ENCODE results near the gene SUFU. TPM values are rescaled to one million over a fixed set of nuclear protein-coding genes. Genes with fewer than 3 reads are reported as not detected.
"Not testable (repeated sequence)": the region's sequence is repeated elsewhere in the genome, so short reads cannot be mapped to it uniquely, and the experiment has no call there.

SUFU gene
- total RNA-seq, 1 donor from 2014 or later = 11.6 TPM

DNA sequence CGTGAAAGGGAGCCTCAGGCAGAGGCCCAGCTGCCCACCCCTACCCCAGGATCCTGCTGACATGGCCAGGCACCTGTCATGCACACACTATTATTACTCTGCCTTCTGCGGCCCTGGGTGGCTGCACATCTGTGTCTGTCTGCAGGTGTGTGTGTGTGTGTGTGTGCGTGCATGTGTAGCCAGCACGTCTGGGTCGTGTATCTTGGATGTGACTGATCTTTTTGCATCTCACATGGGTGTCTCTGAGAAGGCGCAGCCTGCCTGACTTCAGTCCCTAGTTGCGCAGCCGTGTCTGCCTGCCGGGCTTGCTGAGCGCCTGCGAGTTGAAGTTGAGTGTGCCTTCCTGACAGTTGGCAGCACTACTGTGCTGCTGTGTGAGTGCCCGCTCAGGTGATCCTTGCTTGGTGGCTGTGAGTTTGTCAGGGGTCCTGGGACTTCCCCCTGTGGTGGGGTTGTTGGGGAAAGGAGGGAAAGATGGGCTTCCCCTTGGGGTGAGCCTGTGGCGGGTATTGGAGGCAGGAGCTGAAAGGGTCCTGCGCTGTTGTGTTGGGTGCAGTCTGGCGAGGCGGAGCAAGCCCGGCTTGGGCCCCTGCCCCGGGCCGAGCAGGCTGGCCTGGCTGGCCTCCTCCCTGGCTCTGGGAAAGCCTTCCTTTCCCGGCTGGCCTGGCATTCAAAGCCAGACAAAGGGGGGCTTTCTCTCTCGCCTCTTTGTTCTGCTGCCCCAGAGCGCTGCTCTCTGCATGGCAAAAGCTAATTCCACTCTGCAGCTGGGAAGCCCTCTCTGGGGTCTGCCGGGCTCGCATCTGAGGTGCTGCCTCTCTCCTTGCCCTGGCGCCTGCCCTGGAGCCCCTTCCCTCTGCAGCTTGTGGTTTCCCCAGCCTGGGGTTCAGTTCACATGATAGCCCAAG, 145.4 kb downstream of the SUFU start:
- DNase-seq (ENCODE audit: low spot score) = no peak

DNA sequence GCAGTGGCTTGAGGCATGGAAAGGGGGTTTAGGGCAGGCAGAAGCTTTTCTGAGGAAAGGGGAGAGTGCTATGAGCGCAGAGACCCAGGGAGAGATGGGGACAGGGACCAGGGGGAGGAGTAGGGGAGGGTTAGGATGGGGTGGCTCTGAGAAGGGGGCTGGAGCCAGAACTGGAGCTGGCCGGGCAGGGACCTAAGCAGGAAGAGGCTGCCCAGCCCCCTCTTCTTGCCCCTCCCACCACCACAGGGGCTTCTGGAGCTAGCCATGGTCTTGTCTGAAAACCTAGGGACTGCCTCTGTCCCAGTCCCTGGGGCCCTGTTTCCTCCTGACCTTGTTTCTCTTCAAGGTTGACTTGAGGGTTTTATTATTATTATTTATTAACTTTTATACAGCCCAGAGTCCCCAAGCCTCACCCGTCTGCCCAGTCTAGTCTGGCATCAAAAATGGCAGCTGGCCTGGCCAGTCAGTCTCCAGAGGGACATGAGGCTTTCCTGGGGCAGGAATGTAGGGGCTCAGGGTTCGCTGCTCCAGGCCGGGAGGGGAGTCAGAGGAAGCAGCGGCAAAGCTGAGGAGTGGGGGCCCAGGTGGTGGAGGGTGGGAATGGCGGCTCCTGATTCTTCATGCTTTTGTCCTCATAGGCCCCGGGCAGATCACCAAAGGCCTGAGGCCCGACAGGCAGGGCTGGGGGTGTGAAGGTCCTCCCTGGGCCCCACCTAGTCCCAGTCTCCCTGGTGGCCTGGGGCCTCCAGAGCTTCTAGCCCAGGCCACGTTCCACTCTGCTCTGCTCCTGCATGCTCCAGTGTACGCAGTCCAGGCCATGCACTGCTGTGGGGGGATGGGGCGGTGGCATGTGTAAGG, 146.3 kb downstream of the SUFU start:
- no peak for DNase-seq (ENCODE audit: low spot score)

DNA sequence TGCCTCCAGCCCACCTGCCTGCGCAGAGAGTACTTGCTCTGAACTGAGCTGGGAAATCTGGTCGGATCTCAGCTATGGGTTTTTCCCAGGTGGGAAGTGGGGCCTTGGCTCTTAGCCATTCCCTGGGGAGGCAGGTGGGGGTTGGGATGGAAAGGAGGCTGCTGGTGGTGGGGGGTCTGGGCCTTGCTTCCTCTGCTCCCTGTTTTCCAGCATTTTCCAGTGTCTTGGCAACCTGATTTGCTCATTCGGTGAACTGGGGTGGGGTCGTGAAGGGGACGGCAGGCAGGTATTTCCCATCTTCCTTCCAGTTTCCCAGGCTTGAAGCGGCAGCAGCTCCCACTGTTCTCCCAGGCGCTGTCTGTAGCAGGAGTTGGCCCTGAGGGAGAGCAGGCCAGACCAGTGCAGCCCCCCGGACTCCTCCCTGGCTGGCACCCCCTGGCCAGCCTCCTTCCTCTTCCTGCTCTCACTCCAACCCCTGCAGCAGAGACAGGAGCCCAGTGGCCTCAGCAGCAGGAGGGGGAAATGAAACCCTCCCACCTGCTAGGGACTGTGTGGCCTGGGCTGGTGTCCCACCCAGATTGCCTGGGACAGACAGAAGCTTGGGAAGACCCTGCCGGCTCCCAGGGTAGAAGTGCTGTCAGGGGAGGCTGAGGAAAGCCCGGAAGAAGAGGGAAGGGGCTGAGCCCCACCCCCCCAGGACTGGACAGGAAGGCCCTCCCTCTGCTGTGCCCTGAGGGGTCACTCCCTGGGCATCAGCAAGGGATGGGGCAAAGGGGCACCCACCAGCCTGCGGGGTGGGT, 147.1 kb downstream of the SUFU start:
- DNase-seq (ENCODE audit: low spot score) = no peak

DNA sequence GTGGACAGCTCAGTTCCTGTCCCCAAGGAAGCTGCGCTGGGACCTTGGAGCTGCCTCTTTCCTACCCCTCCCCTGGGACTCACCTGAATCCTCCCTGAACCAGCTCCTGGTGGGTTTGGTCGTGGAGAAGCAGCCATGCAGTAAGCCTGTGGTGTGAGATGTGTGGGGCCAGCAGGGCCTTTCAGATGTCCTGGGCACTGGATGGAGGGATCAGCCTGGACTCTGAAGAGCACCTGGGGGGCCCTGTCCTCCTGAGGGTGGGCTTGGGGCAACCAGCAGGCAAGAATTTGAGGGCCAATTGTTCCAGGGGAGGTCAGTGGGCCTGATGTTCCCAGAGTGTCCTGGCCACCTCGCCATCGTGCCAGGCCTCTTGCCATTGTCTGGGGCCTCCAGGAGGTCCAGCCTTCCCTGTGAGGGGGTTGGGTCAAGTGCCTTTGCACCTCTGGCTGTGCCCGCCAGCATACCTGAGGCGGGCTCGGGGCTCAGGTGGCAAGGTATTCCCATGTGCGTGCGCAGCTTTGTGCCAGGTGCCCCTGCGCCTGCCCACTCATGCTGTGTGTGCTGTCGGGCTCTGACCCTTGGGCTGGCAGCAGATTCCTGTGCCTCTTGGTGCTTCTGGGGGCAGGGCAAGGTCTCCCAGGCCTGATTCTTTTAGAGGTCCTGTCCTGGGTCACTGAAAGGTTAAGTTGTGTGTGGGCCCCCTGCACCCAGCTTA, 147.8 kb downstream of the SUFU start:
- DNase-seq (ENCODE audit: low spot score) = no peak

DNA sequence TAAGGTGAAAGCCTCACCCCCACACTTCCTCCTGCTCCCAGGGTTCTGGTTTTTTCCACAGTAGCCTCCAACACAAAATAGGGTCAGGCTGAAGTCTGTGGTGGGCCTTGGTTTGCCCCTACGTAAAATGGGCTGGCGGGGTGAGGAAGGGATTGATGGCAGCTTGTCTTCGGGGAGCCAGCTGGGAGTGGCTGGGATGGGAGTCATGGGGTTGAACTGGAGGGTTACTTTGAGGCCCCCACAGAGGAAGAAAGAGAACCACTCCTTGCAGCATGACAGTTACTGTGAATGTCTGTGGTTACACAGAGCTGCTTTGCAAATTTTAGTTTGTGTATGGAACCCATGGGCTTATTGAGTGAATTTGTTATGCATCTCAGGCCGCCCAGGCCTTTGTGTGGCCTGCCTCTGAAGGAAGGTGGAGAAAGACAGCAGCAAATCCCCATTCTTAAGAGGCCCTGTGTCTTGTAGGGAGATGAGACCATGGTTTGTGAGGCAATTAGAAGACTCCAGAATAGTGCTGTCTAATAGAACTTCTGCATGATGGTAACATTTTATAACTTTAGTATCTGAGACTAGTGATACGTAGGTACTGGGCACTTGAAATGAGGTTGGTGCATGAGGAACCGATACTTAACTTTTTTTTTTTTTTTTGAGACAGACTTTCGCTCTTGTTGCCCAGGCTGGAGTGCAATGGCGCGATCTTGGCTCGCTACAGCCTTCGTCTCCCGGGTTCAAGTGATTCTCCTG, 148.6 kb downstream of the SUFU start:
- no peak for DNase-seq (ENCODE audit: low spot score)

DNA sequence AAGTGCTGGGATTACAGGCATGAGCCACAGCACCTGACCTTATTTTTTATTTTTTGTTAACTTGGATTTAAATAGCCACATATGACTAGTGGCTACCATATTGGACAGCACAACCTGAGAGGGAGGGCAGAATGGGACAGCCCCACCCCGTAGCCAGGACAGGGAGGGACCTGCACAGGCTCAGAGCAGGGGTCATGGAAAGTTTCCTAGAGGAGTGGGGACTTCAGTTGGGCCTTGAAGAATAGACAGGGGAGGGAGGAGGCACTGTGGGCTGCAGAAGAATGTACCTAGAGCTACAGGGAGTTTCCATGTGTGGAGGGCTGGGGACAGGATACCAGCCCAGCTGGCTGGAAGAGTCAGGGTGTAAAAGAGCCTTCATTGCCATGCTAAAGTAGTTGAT, 149.3 kb downstream of the SUFU start:
- DNase-seq (ENCODE audit: low spot score) = no peak

DNA sequence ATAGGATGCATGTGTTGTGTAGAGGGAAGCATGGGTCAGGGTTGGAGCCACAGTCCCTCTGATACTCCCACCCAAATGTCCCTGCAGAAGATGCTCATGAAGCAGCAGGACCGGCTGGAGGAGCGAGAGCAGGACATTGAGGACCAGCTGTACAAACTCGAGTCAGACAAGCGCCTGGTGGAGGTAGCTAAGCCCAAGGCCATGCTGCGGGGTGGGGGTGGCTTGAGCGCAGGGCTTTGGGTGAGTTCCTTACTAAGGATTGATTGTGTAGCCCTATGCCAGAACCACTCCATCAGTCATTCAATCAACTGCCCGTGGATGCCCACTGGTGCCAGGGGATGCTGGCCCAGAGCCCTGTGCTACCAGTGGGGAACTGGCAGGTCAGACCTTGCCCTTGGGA, 150.8 kb downstream of the SUFU start:
- DNase-seq (ENCODE audit: low spot score) = no peak

DNA sequence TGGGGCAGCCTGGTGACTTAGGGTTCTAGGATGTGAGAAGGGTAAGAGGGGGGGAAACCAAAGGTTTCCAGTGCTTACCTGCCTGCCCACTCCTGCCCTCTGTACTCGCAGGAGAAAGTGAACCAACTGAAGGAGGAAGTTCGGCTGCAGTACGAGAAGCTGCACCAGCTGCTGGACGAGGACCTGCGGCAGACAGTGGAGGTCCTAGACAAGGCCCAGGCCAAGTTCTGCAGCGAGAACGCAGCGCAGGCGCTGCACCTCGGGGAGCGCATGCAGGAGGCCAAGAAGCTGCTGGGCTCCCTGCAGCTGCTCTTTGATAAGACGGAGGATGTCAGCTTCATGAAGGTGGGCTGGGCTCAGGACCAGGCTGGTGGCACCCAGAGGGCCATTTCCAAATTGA, 151.2 kb downstream of the SUFU start:
- no peak for DNase-seq (ENCODE audit: low spot score)

DNA sequence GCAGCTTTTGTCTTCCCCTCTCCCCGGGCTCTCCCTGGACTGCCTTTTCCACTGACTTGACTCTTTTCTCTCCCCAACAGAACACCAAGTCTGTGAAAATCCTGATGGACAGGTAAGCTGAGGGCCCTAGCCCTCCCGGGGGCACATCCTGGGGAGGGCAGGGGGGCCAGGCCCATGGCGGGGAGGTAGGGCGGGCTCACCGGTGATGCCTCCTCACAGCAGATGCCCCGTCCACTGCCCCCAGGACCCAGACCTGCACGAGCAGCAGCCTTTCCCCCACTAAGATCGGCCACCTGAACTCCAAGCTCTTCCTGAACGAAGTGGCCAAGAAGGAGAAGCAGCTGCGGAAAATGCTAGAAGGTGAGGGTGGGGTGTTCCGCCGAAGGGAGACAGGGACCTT, 152.3 kb downstream of the SUFU start:
- no peak for DNase-seq (ENCODE audit: low spot score)

DNA sequence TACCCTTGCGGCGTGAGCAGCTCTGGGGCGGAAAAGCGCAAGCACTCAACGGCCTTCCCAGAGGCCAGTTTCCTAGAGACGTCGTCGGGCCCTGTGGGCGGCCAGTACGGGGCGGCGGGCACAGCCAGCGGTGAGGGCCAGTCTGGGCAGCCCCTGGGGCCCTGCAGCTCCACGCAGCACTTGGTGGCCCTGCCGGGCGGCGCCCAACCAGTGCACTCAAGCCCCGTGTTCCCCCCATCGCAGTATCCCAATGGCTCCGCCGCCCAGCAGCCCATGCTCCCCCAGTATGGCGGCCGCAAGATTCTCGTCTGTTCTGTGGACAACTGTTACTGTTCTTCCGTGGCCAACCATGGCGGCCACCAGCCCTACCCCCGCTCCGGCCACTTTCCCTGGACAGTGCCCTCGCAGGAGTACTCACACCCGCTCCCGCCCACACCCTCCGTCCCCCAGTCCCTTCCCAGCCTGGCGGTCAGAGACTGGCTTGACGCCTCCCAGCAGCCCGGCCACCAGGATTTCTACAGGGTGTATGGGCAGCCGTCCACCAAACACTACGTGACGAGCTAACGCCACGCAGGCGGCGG, 153.1 kb downstream of the SUFU start:
- no peak for DNase-seq (ENCODE audit: low spot score)

DNA sequence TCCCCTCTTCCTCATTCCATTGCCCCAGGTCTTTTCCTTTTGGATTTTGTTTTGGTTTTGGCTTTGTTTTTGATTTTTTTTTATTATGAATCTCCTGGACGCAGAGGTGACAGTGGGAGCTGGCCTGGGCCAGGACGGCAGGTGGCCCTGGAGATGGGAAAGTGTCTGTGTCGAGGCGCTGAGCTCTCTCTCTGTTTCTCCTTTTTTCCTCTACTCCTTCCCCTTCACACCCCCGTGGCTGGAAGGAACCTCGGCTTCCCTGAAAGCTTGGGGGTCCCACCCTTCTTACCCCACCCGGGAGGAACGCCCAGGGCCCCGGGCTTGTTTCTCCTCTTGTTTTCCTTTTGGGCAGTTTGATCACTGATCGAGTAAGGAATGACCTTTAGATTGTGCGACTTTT, 153.7 kb downstream of the SUFU start:
- no peak for DNase-seq (ENCODE audit: low spot score)

DNA sequence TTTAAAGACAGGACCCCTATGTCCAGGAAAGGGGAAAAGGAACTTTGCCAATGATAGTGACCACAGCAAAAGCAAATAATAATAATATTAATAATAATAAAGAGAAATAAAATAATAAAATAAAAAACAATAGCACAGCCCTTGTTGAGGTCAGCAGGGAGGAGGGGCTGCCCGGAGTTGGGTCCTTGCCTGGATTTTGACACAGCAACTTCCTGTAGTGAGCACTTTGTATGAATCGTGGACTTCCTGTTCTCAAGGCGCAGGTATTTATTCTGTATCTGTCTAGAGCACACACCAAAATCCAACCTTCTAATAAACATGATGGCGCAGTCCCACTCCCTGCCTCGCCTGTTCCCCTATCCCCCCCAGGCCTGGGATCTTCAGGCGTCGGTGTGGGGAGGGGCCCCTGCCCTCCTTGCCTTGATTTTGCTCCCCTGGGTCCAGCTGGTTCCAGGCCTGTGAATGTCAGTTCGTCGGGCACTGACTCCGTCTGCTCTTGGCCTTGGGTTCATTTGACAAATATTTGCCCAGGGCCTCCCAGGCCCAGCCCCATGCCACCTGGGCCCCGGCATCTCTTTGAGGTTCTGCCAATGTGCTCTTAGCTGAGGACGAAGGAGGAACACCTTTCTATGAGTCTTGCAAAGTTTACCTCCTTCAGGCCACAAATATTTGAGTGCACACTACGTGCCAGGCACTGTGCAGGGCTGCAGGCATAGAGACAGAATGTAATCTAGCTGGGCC, 154.4 kb downstream of the SUFU start:
- no peak for DNase-seq (ENCODE audit: low spot score)

DNA sequence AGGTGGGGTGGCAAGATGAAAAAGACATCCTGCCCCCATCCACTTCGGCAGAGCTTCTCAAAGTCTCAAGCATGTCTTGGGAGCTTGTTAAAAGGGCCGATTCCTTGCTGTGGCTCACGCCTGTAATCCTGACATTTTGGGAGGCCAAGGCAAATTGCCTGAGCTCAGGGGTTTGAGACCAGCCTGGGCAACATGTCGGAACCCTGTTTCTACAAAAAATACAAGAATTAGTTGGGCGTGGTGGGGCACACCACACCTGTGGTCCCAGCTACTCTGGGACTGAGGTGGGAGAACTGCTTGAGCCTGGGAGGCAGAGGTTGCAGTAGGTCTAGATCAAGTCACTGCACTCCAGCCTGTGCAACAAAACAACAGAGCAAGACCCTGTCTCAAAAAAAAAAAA, 155.0 kb downstream of the SUFU start:
- DNase-seq (ENCODE audit: low spot score) = no peak

DNA sequence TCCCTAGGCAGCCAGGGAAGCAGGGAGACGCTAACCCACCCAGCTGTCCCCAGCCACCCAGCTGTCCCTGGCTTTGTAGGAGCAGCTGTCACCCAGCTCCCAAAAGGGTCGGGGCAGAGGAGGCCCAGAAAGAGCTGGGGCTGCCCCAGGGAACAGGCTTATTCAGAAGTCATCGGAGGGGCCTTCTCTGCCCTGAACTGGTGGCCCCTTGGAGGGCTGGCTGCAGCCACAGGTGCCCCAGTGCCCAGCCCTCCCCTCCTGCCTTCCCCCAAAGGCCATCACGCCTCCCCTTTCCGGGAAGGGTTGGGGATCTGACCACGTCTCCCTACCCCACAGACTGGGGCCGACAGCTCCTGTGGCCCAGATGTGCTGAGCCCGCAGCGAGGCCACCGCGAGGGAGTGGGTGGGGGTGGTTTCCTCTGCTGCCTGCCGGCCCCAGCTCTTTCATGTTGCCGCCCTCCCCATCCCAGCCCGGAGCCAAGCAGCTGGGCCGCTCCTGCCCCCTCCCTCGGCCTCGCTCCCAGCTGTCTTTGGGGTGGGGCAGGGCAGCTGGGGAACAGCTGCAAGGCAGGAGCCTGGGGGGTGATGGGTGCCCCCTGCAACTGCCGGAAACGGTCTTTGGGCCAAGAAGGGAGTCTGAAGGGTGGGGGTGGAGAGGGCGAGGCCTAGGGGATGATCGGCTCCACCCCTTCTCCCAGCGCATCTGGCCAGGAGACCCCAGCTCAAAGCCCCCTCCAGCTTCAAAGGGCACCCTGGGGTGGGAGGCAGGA, 157.3 kb downstream of the SUFU start:
- DNase-seq (ENCODE audit: low spot score) = no peak

DNA sequence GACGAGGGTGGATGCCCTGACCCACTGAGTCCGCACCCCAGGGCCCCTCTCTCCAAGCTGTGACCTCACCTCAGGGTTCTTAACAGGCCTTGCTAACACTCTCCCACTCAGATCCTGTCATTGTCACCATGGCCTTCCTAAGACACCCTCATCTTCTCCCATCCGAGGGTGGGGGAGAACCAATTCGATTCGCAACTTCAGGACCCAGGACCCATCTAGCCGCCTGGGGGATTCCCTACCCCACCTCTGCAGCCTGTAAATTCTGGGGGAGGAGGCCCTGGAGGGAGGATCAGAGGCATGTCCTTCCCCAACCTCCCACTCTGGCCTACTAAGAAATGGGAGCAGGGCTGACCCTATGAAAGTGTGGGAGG, 157.9 kb downstream of the SUFU start:
- DNase-seq (ENCODE audit: low spot score) = no peak

DNA sequence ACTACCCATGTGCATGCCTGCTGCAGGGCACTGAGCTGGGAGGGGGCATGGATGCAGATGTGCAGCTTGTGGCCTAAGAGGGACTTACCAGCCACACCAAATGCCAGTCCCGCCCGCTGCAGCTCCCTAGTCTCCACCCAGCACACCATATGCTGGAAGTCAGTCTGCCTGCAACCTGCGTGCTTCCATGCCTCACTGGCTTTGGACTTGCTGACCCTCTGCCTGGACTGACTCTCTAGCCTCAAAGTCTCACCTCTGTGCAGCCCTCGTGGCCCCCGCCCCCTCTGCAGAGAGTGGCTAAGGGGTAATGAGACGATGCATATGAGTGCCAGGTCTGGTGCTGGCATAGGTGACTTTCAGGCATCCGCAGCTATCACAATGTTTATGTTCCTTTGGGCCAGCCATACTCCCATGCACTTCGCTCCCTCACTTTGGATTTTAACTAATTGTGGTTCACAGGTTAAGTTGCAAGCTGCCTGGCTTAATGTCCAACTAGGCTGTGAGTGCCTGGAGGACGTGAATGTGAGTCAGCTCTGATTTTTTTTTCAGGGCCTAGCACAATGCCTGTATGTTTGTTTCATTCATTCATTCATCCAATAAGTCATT, 162.2 kb downstream of the SUFU start:
- no peak for DNase-seq (ENCODE audit: low spot score)

DNA sequence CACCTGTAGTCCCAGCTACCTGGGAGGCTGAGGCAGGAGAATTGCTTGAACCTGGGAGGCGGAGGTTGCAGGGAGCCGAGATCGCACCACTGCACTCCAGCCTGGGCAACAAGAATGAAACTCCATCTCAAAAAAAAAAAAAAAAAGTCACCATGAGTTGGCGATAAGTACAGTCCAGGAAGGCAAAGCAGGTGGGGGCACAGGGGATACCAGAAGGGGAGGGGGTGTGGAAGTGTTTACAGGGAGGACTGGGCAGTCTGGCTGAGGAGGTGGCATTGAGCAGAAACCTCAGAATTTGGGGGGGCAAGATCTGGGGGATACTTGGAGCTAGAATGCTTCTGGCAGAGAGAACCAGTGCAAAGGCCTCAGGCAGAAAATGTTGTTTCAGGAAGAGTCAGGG, 163.6 kb downstream of the SUFU start:
- DNase-seq (ENCODE audit: low spot score) = not testable (repeated sequence)

Measured in mesenteric fat pad (tissue), 1 donor.